CD4-positive, alpha-beta T cell treated with Interleukin-17A for 4 hours (primary cell): Measurements from ENCODE around the gene BAHCC1.

ENCODE experiments used
- DNase-seq: peaks from one replicate; pipeline ENCODE4 v3.0.0-alpha.2; 2020; ENCODE audit warnings: mixed read lengths

The BAHCC1 gene

DNA sequence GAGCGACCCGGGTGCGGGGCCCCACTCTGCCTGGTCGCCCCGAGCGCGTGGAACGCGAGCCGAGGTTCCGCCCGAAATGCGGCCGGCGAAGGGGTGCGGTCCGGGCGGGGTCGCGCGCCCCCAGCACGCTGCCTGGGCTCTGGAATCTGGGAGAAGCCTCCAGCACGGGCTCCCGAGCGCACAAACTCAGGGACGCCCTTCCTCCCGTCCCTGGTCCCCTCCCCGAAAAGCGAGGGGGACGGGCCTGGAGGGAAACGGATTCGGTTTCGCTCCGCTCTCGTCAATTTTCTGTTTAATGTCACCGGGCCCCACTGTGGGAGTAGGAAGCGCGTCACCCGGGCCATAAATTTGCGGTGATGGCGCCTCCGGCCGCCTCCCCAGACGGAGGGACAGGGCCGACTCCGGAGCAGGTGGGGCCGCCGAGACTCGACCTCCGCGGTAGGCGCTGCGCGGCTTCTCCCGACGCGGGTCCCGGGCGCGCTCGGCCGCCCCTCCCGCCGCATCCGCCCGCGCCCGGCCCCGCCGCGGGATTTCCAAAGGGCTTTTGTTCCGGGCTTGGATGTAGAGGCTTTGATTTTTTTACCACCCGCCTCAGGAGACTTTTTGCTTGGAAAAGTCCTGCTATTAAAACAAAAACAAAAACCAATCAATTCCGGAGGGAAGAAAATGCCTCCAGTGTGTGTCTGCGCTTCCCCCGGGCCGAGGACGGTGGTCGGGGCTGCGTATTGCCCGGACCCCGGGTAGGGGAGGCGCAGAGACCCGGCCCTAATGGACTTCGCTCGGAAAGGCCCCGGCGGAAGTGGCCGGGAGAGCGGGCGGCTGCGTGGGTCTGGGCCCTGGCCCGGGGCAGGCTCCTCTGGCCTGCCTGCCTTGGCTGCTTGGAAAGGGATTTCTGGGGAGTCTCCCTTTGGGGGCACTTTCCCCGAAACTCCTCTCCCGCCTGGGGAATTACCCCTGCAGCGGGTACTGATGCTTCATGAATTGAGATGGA is 7.9 kb upstream of the BAHCC1 start:
- DNase-seq = peak; percentile 22

DNA sequence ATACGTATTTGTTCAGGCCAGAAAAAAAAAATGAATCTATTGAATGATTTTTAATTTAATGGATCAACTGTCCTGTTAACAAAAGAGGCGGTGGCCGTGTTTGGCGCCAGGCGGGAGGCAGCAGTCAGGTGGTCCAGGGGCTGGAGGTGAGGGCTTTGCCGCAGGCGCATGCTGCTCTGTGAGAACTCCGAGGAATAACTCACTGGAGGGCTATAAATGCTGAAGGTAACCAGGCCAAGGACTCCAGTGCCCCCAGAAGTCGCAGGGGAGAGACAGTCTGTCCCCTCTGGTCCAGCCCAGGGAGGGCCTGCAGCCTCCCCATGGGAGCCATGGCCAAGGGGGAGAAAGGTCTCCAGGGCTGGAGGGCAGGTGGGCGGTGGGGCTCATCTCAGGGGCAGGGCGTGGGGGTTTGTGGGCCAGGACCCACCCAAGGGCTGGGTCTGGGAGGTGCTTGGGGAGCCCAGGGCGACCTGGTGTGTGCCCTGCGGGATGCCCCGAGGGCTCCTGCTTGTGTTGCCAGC is 7.1 kb upstream of the BAHCC1 start:
- no peak for DNase-seq

DNA sequence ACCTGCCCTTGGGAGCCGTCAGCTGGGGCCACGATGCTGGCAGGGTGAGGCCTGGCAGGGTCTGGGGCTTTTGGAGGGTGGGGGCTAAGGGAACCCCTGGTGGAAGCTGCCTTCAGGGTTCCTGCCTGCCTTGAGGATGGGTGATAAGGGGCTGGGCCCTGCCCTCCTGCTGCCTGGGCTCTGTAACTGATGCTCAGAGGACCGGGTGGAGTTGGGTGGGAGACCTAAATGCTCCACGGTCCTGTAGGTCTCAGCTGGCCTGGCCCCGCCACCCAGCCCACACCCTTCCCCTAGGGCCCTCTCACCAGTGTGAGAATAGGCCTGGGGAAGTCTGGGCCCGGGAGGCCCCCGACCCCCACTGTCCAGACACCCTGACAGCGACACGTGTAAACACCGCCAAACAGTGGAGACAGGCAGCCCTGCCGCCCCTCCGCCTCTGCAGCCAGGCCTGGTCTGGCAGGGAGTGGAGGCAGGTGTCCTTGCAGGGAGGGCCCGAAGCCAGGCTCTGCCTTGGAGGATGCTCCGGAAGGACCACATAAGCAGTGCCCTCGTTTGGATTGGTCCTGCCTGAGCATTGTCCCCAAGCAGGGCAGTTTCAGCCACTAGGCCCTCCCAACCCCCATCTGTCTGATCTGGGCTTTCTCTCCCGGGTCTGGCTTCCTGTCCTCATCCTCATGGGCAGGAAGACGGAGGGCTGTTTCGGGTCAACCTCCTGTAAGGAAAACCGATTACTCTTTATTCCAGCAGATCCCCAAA is 6.5 kb upstream of the BAHCC1 start:
- no peak for DNase-seq

DNA sequence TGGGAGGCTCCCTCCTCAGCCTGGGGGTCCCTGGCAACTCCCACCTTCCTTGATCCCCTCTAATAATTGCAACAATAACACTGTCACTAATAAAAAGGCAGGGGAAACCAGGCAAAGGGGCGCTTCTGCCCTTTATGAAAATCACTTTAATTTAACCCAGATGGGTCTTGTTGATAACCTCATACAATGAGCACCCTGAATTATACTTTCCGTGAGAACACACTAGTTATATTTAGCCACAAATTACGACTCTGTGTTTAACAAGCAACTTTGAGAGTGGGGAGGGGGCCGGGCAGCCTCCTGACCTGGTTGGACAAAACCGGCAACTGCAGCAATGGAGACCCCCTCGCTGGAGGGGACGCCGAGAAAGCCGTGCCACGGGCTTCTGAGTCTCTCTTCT is 5.7 kb upstream of the BAHCC1 start:
- no peak for DNase-seq

DNA sequence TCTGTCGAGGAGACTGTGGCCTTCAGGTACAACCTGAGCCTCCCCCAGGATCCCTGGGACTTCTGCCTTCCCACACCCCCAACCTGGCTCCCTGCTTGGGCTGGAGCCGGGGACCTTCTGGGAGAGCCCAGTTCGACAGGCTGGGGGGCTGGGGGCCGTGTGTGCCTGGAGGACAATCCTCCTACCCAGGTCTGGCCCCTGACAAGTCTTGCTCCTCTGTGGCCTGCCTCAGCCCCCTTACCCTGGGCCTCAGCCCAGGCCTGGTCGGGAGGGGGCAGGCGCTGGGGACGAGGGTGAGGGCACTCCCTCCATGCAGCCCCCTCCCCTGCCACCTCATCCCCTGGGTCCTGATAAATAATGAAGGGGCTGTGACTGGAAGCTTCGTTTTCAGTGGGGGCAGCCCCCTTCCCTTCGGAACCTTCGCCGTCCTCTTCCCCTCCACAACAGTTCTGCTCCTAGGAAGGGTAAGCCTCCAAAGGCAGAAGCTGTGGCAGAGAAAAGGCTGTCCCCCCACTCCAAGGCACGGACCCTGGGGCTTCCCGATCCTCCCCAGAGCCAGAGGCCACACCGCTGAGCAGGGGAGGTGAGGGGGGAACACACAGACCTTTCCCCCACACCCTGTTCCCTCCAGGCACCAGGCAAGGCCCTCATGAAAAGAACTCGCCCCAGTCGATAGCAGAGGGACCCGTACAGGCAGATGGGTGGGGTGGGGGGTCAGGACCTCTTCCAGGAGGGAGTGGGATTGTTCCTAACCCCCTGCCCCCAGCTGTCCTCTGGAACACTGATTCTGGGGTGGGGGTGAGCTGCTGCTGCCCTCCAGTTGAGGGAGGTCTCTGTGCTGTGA is 5.0 kb upstream of the BAHCC1 start:
- DNase-seq = no peak

DNA sequence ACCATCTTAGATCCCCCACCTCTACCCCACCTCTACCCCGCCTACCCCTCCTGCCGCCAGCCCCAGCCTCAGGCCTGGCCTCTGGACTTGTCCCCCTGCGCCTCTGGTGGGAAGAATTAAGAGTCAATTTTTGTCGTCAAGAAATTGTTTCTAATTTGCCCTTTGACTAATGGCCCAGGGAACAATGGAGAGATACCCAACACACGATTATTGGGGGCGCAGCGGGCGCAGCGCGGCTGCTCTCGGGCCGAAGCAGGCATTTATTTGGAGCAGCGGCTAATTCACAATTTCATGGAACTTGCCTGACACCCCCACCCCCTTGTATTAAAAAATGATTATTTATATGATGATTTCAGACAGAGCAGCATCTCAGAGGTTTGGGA is 4.4 kb upstream of the BAHCC1 start:
- no peak for DNase-seq

DNA sequence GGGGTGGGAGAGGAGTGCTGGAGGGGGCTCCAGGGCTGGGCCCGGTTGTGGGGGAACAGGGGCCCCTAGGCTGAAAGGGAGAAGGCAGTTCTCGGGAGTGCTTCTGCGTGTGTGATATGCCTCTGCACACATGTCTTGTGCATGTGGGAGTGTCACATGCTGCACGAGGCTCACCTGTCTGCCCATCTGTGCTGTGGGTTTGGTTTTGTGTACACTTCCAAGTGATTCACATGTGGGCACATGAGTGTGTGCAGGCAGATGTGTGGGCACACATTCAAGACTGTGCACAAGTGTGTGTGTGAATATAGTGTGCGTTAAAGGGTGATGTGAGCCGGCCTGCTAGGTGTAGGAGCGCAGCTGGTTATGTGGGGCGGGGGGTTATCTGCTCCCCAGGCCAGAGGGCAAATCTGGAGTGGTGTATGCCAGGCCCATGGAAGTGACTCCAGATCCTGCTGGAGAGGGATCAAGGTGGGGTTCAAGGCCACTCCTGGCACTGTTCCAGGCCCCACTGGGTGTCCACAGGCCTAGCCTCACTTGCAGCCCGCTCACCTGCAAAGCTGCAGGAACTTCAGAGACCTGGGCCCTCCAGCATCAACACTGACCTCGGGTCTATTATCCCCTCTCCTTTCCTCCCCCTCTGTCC is 3.8 kb upstream of the BAHCC1 start:
- DNase-seq = no peak

DNA sequence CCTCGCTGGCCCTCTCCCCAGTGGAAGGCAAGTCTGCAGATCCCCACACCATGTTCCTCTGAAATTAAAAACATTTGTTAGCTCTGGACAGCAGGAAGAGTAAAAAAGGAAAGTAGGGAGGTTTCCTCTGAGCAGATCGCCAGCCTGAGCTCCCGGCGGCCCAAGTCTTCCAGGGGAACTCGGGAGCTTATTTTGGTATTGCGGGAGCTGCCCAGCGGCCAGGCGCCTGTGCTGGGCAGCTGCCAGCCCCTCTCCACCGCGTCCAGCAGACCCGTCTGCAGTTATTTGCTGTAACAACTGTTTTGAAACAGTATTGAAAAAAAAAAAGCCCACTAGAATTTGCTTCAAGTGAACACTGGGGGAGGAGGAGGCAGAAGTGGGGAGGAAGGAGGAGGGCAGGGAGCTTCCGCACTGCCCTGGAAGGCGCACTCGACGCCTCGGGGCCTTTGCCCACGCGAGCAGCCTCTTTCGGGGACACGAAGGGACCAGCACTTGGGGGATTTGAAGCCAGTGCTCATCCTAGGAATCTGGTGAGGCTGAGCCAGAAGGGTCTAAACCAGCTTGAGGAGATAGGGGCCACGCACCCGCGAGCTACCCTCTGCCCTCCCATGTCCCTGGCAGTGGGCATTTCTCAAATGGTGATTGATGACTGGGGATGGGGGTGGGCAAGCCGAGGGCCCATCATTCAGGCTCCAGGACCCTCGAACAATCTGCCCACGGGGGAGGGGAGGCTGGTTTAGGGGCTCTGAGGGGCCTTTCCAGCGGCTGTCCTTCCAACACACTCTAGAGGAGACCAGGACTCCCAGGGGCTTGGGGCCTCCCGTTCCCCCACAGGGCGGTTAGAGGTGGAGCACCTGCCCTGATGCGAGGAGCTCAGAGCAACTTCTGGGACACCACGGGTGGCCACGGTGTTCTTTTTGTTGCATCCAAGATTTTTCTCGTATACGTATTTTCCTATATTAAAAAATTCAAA is 3.0 kb upstream of the BAHCC1 start:
- DNase-seq = no peak

DNA sequence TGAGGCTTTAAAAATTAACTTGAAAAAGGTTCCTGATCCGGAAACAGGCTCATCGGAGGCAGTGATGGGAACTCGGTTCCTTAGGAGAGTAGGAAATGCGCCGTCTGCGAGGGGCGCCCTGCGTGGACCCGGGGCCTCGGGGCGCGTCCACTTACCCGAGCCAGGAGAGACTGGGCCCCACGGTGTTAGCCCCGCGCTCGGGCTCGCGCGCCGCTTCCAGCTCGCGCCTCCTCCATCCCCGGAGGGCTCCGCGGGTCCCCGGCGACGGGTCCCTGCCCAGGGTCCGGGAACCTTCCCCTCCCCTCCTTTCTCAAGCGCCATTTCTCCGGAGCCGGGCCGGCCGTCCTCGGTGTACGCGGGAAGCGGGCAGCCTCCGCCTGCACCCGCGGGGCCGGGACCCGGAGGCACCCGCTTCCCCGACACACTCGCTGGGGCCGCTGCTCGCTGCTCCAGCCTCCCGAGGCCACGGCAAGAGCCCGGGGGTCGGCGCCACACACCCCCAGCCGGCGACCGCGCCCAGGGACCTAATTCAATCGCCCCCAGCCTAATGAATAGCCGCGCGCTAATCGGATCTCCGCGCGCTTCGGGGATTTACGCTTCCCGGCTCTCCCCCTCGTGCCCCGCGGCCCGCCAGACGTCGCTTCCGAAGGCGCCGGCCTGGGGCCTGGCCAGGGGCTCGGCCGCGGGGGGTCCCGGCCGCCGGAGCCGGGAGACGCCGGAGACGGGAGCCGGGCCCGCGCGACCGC is 2.2 kb upstream of the BAHCC1 start:
- no peak for DNase-seq

DNA sequence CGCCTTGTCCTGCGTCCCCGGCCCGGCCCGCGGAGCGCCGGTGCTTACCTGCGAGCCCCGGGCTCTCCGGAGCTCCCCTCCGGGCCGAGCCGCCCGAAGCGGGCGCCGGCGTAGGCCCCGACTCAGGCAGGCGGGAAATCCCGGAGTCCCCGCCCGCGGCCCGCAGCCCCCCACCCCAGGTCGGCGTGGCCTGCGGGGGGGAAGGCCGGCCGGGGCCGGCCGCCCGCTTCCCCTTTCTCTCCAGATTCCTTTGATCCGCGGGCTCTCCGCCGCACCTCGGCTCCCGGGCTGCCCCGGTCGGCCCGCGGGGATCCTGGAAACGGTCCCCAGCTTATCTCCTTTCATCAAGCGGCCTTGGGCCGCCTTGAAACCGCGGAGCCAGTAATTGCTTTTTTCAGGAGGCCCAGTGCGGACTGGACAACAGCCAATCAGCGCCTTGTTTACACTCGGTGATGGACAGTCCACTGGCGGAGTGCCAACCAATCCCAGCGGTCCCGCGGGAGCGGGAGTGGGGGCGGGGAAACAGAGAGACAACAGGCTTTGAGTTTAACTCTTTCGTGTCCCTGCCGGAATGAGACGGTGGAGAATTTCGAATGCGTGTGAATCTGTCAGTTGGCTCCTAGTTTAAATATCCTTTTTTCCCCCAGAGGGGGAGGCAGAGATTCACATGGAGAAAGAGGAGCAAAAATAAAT is 1.4 kb upstream of the BAHCC1 start:
- peak; percentile 44 for DNase-seq

DNA sequence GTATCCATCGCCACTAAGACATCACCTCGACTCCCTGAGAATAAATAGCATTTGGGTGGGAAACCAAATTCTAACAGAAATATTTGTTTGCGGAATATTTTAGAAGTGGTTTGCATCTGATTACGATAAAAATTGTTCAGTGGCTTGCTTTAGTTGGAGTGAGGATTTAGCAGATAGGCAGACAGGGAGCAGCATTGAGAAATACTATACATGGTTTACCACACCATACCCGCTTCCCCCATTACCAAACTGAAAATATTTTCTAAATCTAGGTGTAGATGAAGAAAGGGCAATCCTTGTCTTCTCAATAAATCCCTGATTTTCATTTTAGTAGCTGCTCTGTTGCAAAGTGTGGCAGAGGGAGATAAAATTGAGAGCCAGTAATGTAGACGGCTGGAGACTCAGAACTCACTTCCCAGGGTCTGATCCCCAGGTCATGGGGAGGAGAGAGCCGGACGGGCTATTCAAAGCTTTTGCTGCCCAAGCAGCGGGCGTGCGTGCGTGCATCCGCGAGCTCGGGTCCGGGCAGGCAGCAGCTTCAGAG is 808 bp upstream of the BAHCC1 start:
- no peak for DNase-seq

DNA sequence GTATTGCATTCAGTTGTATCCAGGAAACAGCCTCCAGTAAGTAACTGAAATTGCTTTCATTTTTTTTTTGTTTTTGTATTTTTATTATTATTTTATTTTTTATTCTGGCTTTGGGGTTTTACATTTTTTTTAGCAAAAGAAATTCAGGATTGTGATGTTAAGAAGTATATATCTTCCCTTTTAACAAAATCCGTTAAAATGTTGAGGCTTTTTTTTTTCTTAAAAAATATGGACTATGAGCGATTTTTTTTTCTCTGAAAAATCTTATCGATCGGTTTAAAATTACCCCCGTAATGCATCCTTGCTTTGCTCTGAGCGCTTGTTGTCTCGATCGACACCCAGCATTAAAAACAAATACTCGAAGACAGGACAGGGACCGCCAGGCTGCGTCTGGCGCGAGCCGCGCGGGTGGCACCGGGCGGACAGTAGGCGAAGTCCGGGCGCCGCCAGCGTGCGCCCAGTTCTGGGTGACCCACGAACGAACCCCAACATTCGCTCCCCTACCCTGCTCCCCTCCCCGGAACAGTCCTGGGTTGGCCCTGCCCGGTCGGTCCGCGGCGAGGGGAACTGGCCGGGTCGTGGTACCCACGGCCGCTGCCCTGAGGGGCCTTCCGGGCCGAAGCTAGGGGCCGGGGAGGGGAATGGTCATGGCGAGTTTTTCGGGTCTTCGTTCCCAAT is 482 bp downstream of the BAHCC1 start:
- no peak for DNase-seq

DNA sequence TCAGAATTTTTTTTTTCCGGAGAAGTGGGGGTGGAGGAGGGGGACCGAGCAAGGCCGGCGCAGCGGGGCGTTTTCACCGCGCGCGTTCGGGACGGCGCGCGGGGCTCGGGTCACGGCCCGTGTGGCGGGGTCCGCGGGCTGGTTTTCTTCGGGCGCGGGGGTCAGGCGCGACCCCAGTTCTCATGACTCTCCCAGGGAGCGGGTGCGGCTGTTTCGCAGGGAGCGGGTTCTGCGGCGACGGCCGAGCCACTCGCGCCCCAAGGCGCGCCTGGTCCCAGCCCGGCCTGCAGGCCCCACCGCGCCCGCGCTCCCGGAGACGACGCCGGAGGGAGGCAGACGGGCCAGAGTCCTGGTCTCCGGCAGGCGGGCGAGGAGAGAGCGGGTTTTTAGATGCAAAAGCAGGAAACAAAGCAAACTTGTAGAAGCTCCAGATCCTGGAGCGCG is 1.0 kb downstream of the BAHCC1 start:
- DNase-seq = no peak

DNA sequence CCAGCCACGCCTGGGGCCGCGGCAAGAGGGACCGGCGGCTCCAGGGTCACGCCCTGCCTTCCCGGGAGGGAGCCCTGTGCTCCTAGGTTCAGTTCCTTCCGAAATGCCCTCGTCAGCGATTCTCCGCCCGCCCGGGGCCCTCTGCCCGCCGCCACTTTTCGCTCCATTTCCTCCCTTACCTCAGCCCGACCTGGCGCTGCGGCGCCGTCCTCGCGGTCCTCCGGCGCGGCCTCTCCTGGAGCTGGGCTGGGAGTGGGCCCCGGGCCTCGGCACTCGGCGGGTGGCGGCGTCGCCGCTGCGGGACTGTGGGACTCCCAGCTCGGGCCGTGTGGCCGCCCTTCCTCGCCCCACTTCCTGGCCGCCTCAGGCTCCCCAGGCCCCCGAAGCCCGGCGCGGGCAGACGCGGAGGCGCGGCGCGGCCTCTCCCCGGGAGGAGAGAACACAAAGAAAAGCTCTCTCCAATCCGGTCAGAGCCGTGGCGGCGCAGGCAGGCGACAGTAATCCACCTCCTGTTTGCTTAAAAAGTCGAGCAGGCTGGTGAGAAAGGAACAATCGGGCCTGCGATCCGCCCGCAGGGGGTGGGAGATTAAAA is 1.6 kb downstream of the BAHCC1 start:
- peak; percentile 42 for DNase-seq

DNA sequence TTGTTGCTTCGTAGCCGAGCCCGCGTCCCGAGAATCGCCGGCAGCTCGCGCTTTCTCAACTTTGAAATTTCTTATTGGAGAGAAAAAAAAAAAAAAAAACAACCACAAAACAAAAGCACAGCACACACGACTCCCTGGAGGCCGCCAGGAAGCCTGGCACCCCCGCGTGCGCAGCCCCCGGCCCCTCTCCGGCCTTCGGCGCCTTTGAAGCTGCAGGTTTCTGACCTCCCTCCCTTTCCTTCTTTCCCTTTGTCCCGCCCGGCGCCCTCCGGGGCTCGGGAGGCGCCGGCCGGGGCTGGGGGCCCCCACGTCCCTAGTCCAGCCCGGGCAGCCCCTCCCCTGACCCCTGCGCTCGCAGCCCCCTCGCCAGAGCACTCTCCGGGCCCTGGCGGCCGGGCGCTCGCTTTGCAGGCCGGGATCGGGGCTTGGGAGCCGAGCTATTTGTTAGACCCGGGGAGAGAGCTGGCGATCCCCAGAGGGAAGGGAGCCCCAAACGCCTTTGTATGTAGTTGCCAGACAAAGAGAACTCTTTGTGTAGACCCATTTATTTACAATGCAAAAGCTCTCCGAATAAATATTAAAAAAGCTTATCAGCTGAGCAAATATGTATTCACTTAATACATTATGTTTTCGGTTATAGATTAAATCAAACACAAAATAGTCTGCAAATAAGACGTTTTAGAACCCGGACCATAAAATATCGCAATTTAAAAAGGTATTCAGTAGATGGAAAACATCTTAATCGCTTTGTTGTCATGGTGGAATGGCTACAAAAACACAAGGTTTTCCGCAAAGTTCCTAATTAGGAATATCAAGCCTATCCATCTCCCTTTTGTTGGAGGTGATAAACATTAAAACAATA is 2.3 kb downstream of the BAHCC1 start:
- DNase-seq = no peak

DNA sequence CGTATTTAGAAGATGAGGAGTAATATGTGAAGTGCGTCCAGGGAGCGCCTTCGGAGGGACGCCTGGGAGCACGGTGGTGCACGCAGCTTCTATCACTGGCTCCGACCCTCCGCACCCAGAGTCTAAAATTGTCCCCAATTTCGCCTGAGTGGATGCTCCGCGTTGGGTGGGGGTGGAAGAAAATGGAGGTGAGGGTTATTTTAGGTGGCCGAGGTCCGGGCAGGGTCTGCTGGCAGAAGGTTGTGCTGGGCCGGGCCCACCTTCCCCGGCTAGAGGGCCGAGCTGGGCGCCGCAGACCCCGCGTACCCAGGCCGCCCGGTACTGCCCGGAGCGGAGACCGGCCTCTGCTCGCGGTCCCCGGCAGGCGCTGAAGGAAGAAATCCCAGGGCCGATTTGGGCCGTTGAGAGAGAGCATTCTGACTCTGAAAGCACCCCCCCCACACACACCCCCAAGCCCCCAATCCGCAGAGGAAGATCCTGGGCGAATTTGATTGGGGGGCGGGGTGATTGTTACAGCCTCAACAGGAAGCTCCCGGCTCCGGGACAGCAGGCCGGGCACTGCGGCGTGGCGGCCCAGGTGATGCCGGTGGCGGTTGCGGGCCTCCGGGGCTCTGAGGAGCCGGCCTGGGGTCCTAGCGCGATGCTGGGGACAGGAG is 3.0 kb downstream of the BAHCC1 start:
- no peak for DNase-seq
